K562 (cell line): Measurements from ENCODE around the gene IRAG1. TPM values are rescaled to one million over a fixed set of nuclear protein-coding genes. Genes with fewer than 3 reads are reported as not detected.

Experiments used
- ARID1B ChIP-seq: fragments of 450-650 bp; IDR thresholded peaks from 2 replicates; pipeline ENCODE4 v1.6.1; 2016; ENCODE audit warnings: antibody characterized with exemption, mild to moderate bottlenecking, inconsistent platforms
- BRCA1 ChIP-seq, 2 experiments: fragments of 450-650 bp in 1 of 2; sonication (generic) in 1 of 2; formaldehyde crosslinking in 1 of 2; IDR thresholded peaks; 2 replicates each; pipeline versions ENCODE4 v1.5.0 to v1.6.1; 2017 to 2020; ENCODE audit warnings: mild to moderate bottlenecking in 1 of 2, missing genetic modification reagents in 1 of 2
- C11orf30 ChIP-seq: fragments of 450-650 bp; IDR thresholded peaks from 2 replicates; pipeline ENCODE4 v1.6.1; 2016; ENCODE audit warnings: low read depth, mild to moderate bottlenecking
- CBFA2T2 ChIP-seq: fragments of 450-650 bp; conservative IDR thresholded peaks from 2 replicates; pipeline ENCODE4 v1.6.1; 2017; ENCODE audit warnings: mild to moderate bottlenecking
- CEBPB ChIP-seq: fragments of 450-650 bp; IDR thresholded peaks from 2 replicates; pipeline ENCODE4 v1.6.1; 2016; ENCODE audit warnings: missing genetic modification characterization, missing compliant biosample characterization
- DIDO1 ChIP-seq: fragments of 450-650 bp; IDR thresholded peaks from 2 replicates; pipeline ENCODE4 v1.6.1; 2016; ENCODE audit warnings: low read depth, missing biosample characterization, missing genetic modification characterization
- ETS2 ChIP-seq: IDR thresholded peaks from 2 replicates; pipeline ENCODE4 v1.6.1; 2016; ENCODE audit warnings: borderline replicate concordance, missing genetic modification characterization, mild to moderate bottlenecking, moderate library complexity, missing compliant biosample characterization; ENCODE audit not compliant: poor library complexity, severe bottlenecking
- GMEB1 ChIP-seq: fragments of 250-450 bp; sonication (Bioruptor Pico); IDR thresholded peaks from 2 replicates; pipeline ENCODE4 v1.4.0; 2020; ENCODE audit warnings: mild to moderate bottlenecking
- HDGF ChIP-seq: fragments of 450-650 bp; IDR thresholded peaks from 2 replicates; pipeline ENCODE4 v1.6.1; 2016
- JUN ChIP-seq, 2 experiments: sonication (generic) in 1 of 2; formaldehyde crosslinking in 1 of 2; IDR thresholded peaks; 2 replicates each; pipeline versions ENCODE4 v1.6.1 to v1.8.0; 2012 to 2022; ENCODE audit warnings: borderline replicate concordance in 2 of 2, mild to moderate bottlenecking in 2 of 2, improper control_type of control experiment in 1 of 2, low read depth in 1 of 2, low read length in 1 of 2, missing genetic modification reagents in 1 of 2
- MAFG ChIP-seq: fragments of 450-650 bp; conservative IDR thresholded peaks from 2 replicates; pipeline ENCODE4 v1.6.1; 2016; ENCODE audit warnings: missing genetic modification characterization, missing compliant biosample characterization
- MAFK ChIP-seq: IDR thresholded peaks from 2 replicates; pipeline ENCODE4 v1.6.1; 2011; ENCODE audit warnings: low read length, improper control_type of control experiment
- NFIX ChIP-seq: fragments of 250-450 bp; sonication (Bioruptor Pico); IDR thresholded peaks from 2 replicates; pipeline ENCODE4 v1.4.0; 2020; ENCODE audit warnings: low read depth, mild to moderate bottlenecking, moderate library complexity
- NUFIP1 ChIP-seq: fragments of 450-650 bp; IDR thresholded peaks from 2 replicates; pipeline ENCODE4 v1.6.1; 2018; ENCODE audit not compliant: partially characterized antibody
- PTBP1 ChIP-seq: fragments of 200-400 bp; formaldehyde crosslinking; IDR thresholded peaks from 2 replicates; pipeline ENCODE4 v1.6.1; 2017; ENCODE audit warnings: low read depth, low read length
- RBM15 ChIP-seq: fragments of 200-400 bp; formaldehyde crosslinking; IDR thresholded peaks from 2 replicates; pipeline ENCODE4 v1.6.1; 2018; ENCODE audit warnings: mild to moderate bottlenecking, low read length, moderate library complexity; ENCODE audit not compliant: insufficient read depth
- SRSF9 ChIP-seq: fragments of 200-400 bp; formaldehyde crosslinking; IDR thresholded peaks from 2 replicates; pipeline ENCODE4 v1.6.1; 2017; ENCODE audit warnings: low read depth, low read length, borderline replicate concordance
- TAF7 ChIP-seq: fragments of 450-650 bp; IDR thresholded peaks from 2 replicates; pipeline ENCODE4 v1.6.1; 2016; ENCODE audit warnings: missing genetic modification characterization, missing compliant biosample characterization
- THRAP3 ChIP-seq: fragments of 450-650 bp; IDR thresholded peaks from 2 replicates; pipeline ENCODE4 v1.6.1; 2016; ENCODE audit warnings: mild to moderate bottlenecking, inconsistent platforms, borderline replicate concordance
- ZNF239 ChIP-seq: fragments of 250-450 bp; sonication (Bioruptor Pico); IDR thresholded peaks from 2 replicates; pipeline ENCODE4 v1.4.0; 2020; ENCODE audit warnings: mild to moderate bottlenecking
- polyA plus RNA-seq, 8 experiments: library from polyadenylated mRNA; depleted of rRNA in 4 of 8; stranded (reverse) in 5 of 8; unstranded in 3 of 8; fragments of >200 nt; fragmentation: Nextera tagmentation in 2 of 8; fragmentation: Illumina TruSeq in 1 of 8; extraction: Ambion mirVana in 2 of 8; extraction: Trizol in 1 of 8; gene quantifications; 2 replicates each; pipeline versions ENCODE4 v1.2.1 to v1.2.3, GENCODE V29; 2011 to 2014; ENCODE audit warnings: inconsistent platforms in 1 of 8, missing spikeins in 1 of 8
- total RNA-seq, 7 experiments: library from RNA; depleted of rRNA in 6 of 7; stranded (reverse); fragments of >200 nt in 6 of 7; fragmentation: Illumina TruSeq in 2 of 7; extraction: Trizol in 2 of 7; gene quantifications; 2 replicates each; pipeline versions ENCODE4 v1.2.1 to v1.2.3, GENCODE V29; 2011 to 2021; ENCODE audit warnings: low replicate concordance in 1 of 7
- TF ChIP-seq, protein P1 (sequence below): sonication (generic); formaldehyde crosslinking; IDR thresholded peaks from 2 replicates; pipeline ENCODE4 v1.8.0; 2023; ENCODE audit warnings: missing genetic modification reagents, mild to moderate bottlenecking, borderline replicate concordance

Gene IRAG1
- total and polyA plus RNA-seq, 9 of the 15 experiments (the other 6 are each of a cell fraction or from before 2014, with no cell fraction given), result 0.01 to 0.22 (median 0.09) TPM; not detected in 1

- TF ChIP-seq, protein P1, sequence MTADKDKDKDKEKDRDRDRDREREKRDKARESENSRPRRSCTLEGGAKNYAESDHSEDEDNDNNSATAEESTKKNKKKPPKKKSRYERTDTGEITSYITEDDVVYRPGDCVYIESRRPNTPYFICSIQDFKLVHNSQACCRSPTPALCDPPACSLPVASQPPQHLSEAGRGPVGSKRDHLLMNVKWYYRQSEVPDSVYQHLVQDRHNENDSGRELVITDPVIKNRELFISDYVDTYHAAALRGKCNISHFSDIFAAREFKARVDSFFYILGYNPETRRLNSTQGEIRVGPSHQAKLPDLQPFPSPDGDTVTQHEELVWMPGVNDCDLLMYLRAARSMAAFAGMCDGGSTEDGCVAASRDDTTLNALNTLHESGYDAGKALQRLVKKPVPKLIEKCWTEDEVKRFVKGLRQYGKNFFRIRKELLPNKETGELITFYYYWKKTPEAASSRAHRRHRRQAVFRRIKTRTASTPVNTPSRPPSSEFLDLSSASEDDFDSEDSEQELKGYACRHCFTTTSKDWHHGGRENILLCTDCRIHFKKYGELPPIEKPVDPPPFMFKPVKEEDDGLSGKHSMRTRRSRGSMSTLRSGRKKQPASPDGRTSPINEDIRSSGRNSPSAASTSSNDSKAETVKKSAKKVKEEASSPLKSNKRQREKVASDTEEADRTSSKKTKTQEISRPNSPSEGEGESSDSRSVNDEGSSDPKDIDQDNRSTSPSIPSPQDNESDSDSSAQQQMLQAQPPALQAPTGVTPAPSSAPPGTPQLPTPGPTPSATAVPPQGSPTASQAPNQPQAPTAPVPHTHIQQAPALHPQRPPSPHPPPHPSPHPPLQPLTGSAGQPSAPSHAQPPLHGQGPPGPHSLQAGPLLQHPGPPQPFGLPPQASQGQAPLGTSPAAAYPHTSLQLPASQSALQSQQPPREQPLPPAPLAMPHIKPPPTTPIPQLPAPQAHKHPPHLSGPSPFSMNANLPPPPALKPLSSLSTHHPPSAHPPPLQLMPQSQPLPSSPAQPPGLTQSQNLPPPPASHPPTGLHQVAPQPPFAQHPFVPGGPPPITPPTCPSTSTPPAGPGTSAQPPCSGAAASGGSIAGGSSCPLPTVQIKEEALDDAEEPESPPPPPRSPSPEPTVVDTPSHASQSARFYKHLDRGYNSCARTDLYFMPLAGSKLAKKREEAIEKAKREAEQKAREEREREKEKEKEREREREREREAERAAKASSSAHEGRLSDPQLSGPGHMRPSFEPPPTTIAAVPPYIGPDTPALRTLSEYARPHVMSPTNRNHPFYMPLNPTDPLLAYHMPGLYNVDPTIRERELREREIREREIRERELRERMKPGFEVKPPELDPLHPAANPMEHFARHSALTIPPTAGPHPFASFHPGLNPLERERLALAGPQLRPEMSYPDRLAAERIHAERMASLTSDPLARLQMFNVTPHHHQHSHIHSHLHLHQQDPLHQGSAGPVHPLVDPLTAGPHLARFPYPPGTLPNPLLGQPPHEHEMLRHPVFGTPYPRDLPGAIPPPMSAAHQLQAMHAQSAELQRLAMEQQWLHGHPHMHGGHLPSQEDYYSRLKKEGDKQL (CRISPR knock-in tag), result no peak
- TF ChIP-seq ZNF239 (CRISPR knock-in tag) (no peak), C11orf30 (0 out of 2 replicates have a peak, but pooled peaks have one; percentile 36), NUFIP1 (no peak), GMEB1 (CRISPR knock-in tag) (no peak), SRSF9 (no peak), TAF7 (tag) (no peak), ARID1B (peak; percentile 38), MAFK (no peak), CBFA2T2 (no peak), MAFG (tag) (no peak), DIDO1 (tag) (no peak), JUN (IDR thresholded peaks at IDR 0.05; ENCODE audit: borderline replicate concordance, low read depth, low read length) (0 out of 2 replicates have a peak, but pooled peaks have one; percentile 6), JUN (CRISPR knock-in tag; IDR thresholded peaks at IDR 0.05; ENCODE audit: borderline replicate concordance) (no peak), BRCA1 (IDR thresholded peaks at IDR 0.05) (no peak), BRCA1 (CRISPR knock-in tag; IDR thresholded peaks at IDR 0.05) (no peak), ETS2 (no peak), RBM15 (no peak), THRAP3 (no peak), CEBPB (tag) (no peak), NFIX (CRISPR knock-in tag) (no peak), HDGF (peak; percentile 64; the same call in 1 of the 2 replicates), PTBP1 (no peak)
These were observed 42.2 kb upstream of the IRAG1 start (continued) for GRCh38 chr11:10735481-10736475.
